Measurements from ENCODE around the gene OXER1. TPM values are rescaled to one million over a fixed set of nuclear protein-coding genes. Genes with fewer than 3 reads are reported as not detected.

Gene OXER1
- total and polyA plus RNA-seq, 5 donors from 2014 or later, result 0.09 TPM; not detected in 4

- no peak for DNase-seq
- no peak overlapping the region for H3K4me3 ChIP-seq (ENCODE audit: low read depth, low read length)
- Mint-ChIP-seq H3K9me3 (no peaks in the 10 kb centered on the region), H3K27me3 (peaks cover 39% of the 10 kb centered on the region), H3K4me1 (peaks cover 0 to 17% (median 3%) of the 10 kb centered on the region in 4 donors), H3K27ac (no peak overlapping the region), H3K36me3 (no peaks in the 10 kb centered on the region), H3K4me3 (no peak overlapping the region)
- H3K27ac ChIP-seq (ENCODE audit: insufficient read depth, low read length, poor library complexity, severe bottlenecking), result no peak overlapping the region
- H3K36me3 ChIP-seq (ENCODE audit: control insufficient read depth, insufficient read depth, low read length), result no peaks in the 10 kb centered on the region
- no peak for ATAC-seq (ENCODE audit: low read depth in 2 of 2)
- no peaks in the 10 kb centered on the region for H3K4me1 ChIP-seq (ENCODE audit: control insufficient read depth, insufficient read depth, low read length, poor library complexity, severe bottlenecking)
- H3K27me3 ChIP-seq (ENCODE audit: control insufficient read depth, insufficient read depth, low read length), result peaks cover 7% of the 10 kb centered on the region
- H3K9me3 ChIP-seq (ENCODE audit: control insufficient read depth in 2 of 2, low read length in 2 of 2), result no peaks in the 10 kb centered on the region
These were observed 35.9 kb upstream of the OXER1 start for GRCh38 chr2:42799881-42800280.

DNA sequence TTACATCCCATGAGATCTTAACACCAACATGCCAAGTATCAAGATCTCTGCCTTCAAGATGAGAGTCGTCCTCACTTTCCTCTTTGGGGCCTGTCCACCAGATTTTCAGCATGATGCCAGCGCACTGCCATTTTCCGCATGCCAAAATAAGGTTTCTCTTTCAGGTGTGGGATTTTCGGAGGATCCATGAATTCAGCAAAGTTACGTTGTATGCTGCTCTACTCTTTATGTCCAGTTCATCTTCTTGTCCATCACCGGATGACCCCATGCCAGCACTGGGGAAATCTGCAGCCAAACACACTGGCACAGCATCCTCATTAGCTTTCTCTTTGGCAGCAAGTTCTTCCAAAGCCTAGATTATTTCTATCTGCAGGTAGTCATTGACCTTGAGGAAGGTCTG, 33.3 kb upstream of the OXER1 start:
- Histone ChIP-seq H3K9me3 (ENCODE audit: control insufficient read depth in 2 of 2, low read length in 2 of 2) (no peaks in the 10 kb centered on the region), H3K27me3 (ENCODE audit: control insufficient read depth, insufficient read depth, low read length) (peaks cover 17% of the 10 kb centered on the region), H3K27ac (ENCODE audit: insufficient read depth, low read length, poor library complexity, severe bottlenecking) (no peak overlapping the region), H3K4me1 (ENCODE audit: control insufficient read depth, insufficient read depth, low read length, poor library complexity, severe bottlenecking) (peaks cover 10% of the 10 kb centered on the region), H3K36me3 (ENCODE audit: control insufficient read depth, insufficient read depth, low read length) (no peaks in the 10 kb centered on the region), H3K4me3 (ENCODE audit: low read depth, low read length) (no peak overlapping the region)
- Mint-ChIP-seq H3K4me3 (no peak overlapping the region), H3K4me1 (peaks cover 0 to 30% (median 6%) of the 10 kb centered on the region in 4 donors), H3K27ac (no peak overlapping the region), H3K9me3 (peaks cover 0 to 2% (median 0%) of the 10 kb centered on the region in 7 donors), H3K36me3 (no peaks in the 10 kb centered on the region), H3K27me3 (peaks cover 42% of the 10 kb centered on the region)
- DNase-seq (no peak), ATAC-seq (ENCODE audit: low read depth in 2 of 2) (no peak)

- H3K9me3 Mint-ChIP-seq, result peaks cover 0 to 2% (median 0%) of the 10 kb centered on the region in 7 donors
- H3K4me3 Mint-ChIP-seq, result no peak overlapping the region
- Histone ChIP-seq H3K36me3 (ENCODE audit: control insufficient read depth, insufficient read depth, low read length) (no peaks in the 10 kb centered on the region), H3K9me3 (ENCODE audit: control insufficient read depth in 2 of 2, low read length in 2 of 2) (no peaks in the 10 kb centered on the region), H3K4me1 (ENCODE audit: control insufficient read depth, insufficient read depth, low read length, poor library complexity, severe bottlenecking) (peaks cover 14% of the 10 kb centered on the region), H3K4me3 (ENCODE audit: low read depth, low read length) (no peak overlapping the region), H3K27me3 (ENCODE audit: control insufficient read depth, insufficient read depth, low read length) (peaks cover 22% of the 10 kb centered on the region), H3K27ac (ENCODE audit: insufficient read depth, low read length, poor library complexity, severe bottlenecking) (no peak overlapping the region)
- H3K27me3 Mint-ChIP-seq, result peaks cover 46% of the 10 kb centered on the region
- H3K36me3 Mint-ChIP-seq, result peaks cover 3% of the 10 kb centered on the region
- peaks cover 4 to 36% (median 6%) of the 10 kb centered on the region in 4 donors for H3K4me1 Mint-ChIP-seq
- peak overlapping the region in 1 of 3 donors; percentile 26 for H3K27ac Mint-ChIP-seq
- ATAC-seq (ENCODE audit: low read depth in 2 of 2) (no peak), DNase-seq (no peak)
These were observed 32.7 kb upstream of the OXER1 start for GRCh38 chr2:42796427-42797248.

DNA sequence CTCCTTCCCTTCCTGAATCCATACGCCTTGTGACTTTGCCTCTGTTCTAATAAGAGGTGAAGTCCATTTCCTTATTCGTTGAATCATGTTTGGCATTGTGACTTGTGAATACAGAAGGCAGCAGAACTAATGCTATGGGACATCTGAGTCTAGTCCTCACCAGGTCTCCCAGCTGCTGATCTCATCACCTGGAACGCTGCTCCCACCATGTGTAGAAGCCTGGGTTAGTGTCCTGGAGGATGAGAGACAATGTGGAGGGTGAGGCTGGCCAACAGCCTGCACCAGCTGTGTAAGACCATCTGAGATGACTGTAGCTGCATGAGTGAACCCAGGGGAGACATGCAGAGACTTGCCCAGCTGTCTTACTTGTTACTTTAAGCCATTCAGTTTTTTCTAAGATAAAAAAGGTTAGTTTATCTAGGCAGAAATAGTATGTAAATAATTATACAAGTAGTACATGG, 31.9 kb upstream of the OXER1 start:
- peaks cover 14% of the 10 kb centered on the region for H3K4me1 ChIP-seq (ENCODE audit: control insufficient read depth, insufficient read depth, low read length, poor library complexity, severe bottlenecking)
- DNase-seq (no peak), ATAC-seq (ENCODE audit: low read depth in 2 of 2) (no peak)
- H3K36me3 Mint-ChIP-seq, result peaks cover 10% of the 10 kb centered on the region
- H3K36me3 ChIP-seq (ENCODE audit: control insufficient read depth, insufficient read depth, low read length), result no peaks in the 10 kb centered on the region
- no peak overlapping the region for H3K4me3 Mint-ChIP-seq
- peaks cover 0 to 4% (median 0%) of the 10 kb centered on the region in 7 donors for H3K9me3 Mint-ChIP-seq
- H3K4me1 Mint-ChIP-seq, result peaks cover 4 to 44% (median 8%) of the 10 kb centered on the region in 4 donors
- H3K9me3 ChIP-seq (ENCODE audit: control insufficient read depth in 2 of 2, low read length in 2 of 2), result no peaks in the 10 kb centered on the region
- no peak overlapping the region for H3K4me3 ChIP-seq (ENCODE audit: low read depth, low read length)
- peak overlapping the region in 2 of 3 donors; percentile 5 to 66 for H3K27ac Mint-ChIP-seq
- peaks cover 26% of the 10 kb centered on the region for H3K27me3 ChIP-seq (ENCODE audit: control insufficient read depth, insufficient read depth, low read length)
- H3K27ac ChIP-seq (ENCODE audit: insufficient read depth, low read length, poor library complexity, severe bottlenecking), result no peak overlapping the region
- peaks cover 49% of the 10 kb centered on the region for H3K27me3 Mint-ChIP-seq

DNA sequence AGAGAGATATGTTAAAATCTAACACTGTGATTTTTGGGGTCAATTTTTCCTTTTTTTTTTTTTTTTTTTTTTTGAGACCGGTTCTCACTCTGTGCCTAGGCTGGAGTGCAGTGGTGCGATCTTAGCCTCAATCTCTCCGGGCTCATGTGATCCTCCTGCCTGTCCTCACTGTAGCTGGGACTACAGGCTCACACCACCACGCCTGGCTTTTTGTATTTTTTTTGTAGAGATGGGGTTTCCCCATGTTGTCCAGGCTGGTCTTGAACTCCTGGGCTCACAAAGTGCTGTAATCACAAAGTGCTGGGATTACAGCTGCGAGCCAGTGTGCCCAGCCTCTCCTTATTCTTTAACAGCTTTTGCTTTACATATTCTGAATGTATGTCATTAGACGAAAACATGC, 31.3 kb upstream of the OXER1 start:
- Mint-ChIP-seq H3K27ac (peak overlapping the region in 1 of 3 donors; percentile 5), H3K27me3 (peaks cover 50% of the 10 kb centered on the region), H3K9me3 (peaks cover 0 to 4% (median 0%) of the 10 kb centered on the region in 7 donors), H3K36me3 (peaks cover 10% of the 10 kb centered on the region), H3K4me3 (no peak overlapping the region), H3K4me1 (peaks cover 0 to 39% (median 8%) of the 10 kb centered on the region in 4 donors)
- no peak for ATAC-seq (ENCODE audit: low read depth in 2 of 2)
- no peak for DNase-seq
- Histone ChIP-seq H3K27ac (ENCODE audit: insufficient read depth, low read length, poor library complexity, severe bottlenecking) (no peak overlapping the region), H3K27me3 (ENCODE audit: control insufficient read depth, insufficient read depth, low read length) (peaks cover 26% of the 10 kb centered on the region), H3K4me3 (ENCODE audit: low read depth, low read length) (no peak overlapping the region), H3K9me3 (ENCODE audit: control insufficient read depth in 2 of 2, low read length in 2 of 2) (no peaks in the 10 kb centered on the region), H3K4me1 (ENCODE audit: control insufficient read depth, insufficient read depth, low read length, poor library complexity, severe bottlenecking) (peaks cover 14% of the 10 kb centered on the region), H3K36me3 (ENCODE audit: control insufficient read depth, insufficient read depth, low read length) (no peaks in the 10 kb centered on the region)

GRCh38 chr2:42794271-42795046, 30.5 kb upstream of the OXER1 start:
- peaks cover 26% of the 10 kb centered on the region for H3K27me3 ChIP-seq (ENCODE audit: control insufficient read depth, insufficient read depth, low read length)
- Mint-ChIP-seq H3K9me3 (peaks cover 0 to 4% (median 0%) of the 10 kb centered on the region in 7 donors), H3K27ac (no peak overlapping the region), H3K4me3 (peak overlapping the region in 3 of 4 donors; percentile 8 to 64 (median 13)), H3K27me3 (peaks cover 58% of the 10 kb centered on the region), H3K4me1 (peaks cover 0 to 39% (median 8%) of the 10 kb centered on the region in 4 donors), H3K36me3 (peaks cover 14% of the 10 kb centered on the region)
- H3K4me1 ChIP-seq (ENCODE audit: control insufficient read depth, insufficient read depth, low read length, poor library complexity, severe bottlenecking), result peaks cover 14% of the 10 kb centered on the region
- DNase-seq, result no peak
- no peaks in the 10 kb centered on the region for H3K9me3 ChIP-seq (ENCODE audit: control insufficient read depth in 2 of 2, low read length in 2 of 2)
- H3K36me3 ChIP-seq (ENCODE audit: control insufficient read depth, insufficient read depth, low read length), result no peaks in the 10 kb centered on the region
- ATAC-seq (ENCODE audit: low read depth in 2 of 2), result no peak
- no peak overlapping the region for H3K4me3 ChIP-seq (ENCODE audit: low read depth, low read length)
- H3K27ac ChIP-seq (ENCODE audit: insufficient read depth, low read length, poor library complexity, severe bottlenecking), result no peak overlapping the region

GRCh38 chr2:42793334-42794270, 29.7 kb upstream of the OXER1 start:
- H3K9me3 Mint-ChIP-seq, result peaks cover 0 to 4% (median 0%) of the 10 kb centered on the region in 7 donors
- H3K36me3 ChIP-seq (ENCODE audit: control insufficient read depth, insufficient read depth, low read length), result no peaks in the 10 kb centered on the region
- no peak for DNase-seq
- peaks cover 14% of the 10 kb centered on the region for H3K36me3 Mint-ChIP-seq
- no peak overlapping the region for H3K27ac ChIP-seq (ENCODE audit: insufficient read depth, low read length, poor library complexity, severe bottlenecking)
- peaks cover 67% of the 10 kb centered on the region for H3K27me3 Mint-ChIP-seq
- peak overlapping the region in 3 of 4 donors; percentile 8 to 66 (median 64) for H3K4me3 Mint-ChIP-seq
- peaks cover 26% of the 10 kb centered on the region for H3K27me3 ChIP-seq (ENCODE audit: control insufficient read depth, insufficient read depth, low read length)
- no peaks in the 10 kb centered on the region for H3K9me3 ChIP-seq (ENCODE audit: control insufficient read depth in 2 of 2, low read length in 2 of 2)
- peaks cover 14% of the 10 kb centered on the region for H3K4me1 ChIP-seq (ENCODE audit: control insufficient read depth, insufficient read depth, low read length, poor library complexity, severe bottlenecking)
- ATAC-seq (ENCODE audit: low read depth in 2 of 2), result no peak
- peak overlapping the region in 1 of 3 donors; percentile 0 for H3K27ac Mint-ChIP-seq
- peaks cover 0 to 39% (median 8%) of the 10 kb centered on the region in 4 donors for H3K4me1 Mint-ChIP-seq
- H3K4me3 ChIP-seq (ENCODE audit: low read depth, low read length), result no peak overlapping the region
